HG03066 (cell line): ENCODE data around the gene GMEB2.

Experiments used
- ATAC-seq: cut with Tn5 transposase; IDR thresholded peaks from one replicate; pipeline ENCODE4 v1.9.1; 2021; ENCODE audit warnings: low read depth; ENCODE audit not compliant: unreplicated experiment

The GMEB2 gene

GRCh38 chr20:63551068-63551467 is 75.8 kb downstream of the GMEB2 start:
- no peak for ATAC-seq

- ATAC-seq, result no peak
Observed at GRCh38 chr20:63549679-63550282, 77.1 kb downstream of the GMEB2 start.

GRCh38 chr20:63549019-63549418 is 77.9 kb downstream of the GMEB2 start:
- no peak for ATAC-seq

- ATAC-seq, result no peak
Observed at GRCh38 chr20:63548542-63548941, 78.4 kb downstream of the GMEB2 start.

- ATAC-seq, result no peak
Observed at GRCh38 chr20:63547725-63548480, 79.0 kb downstream of the GMEB2 start, which contains the start of gene SRMS. SRMS (minus strand) TSS chr20:63547749; CDS start chr20:63547463, 286 bp downstream.

GRCh38 chr20:63546956-63547724 is 79.8 kb downstream of the GMEB2 start:
- ATAC-seq, result no peak

- no peak for ATAC-seq
Observed at GRCh38 chr20:63546256-63546955, 80.5 kb downstream of the GMEB2 start.

- no peak for ATAC-seq
Observed at GRCh38 chr20:63545814-63546213, 81.1 kb downstream of the GMEB2 start.

- ATAC-seq, result no peak
Observed at GRCh38 chr20:63544958-63545516, 81.9 kb downstream of the GMEB2 start.

- ATAC-seq, result no peak
Observed at GRCh38 chr20:63544241-63544957, 82.5 kb downstream of the GMEB2 start.

GRCh38 chr20:63543733-63544132 is 83.2 kb downstream of the GMEB2 start:
- no peak for ATAC-seq

GRCh38 chr20:63543131-63543530 is 83.8 kb downstream of the GMEB2 start:
- ATAC-seq, result no peak

- ATAC-seq, result no peak
Observed at GRCh38 chr20:63542696-63543095, 84.2 kb downstream of the GMEB2 start.

GRCh38 chr20:63542031-63542559 is 84.8 kb downstream of the GMEB2 start:
- no peak for ATAC-seq

- ATAC-seq, result no peak
Observed at GRCh38 chr20:63541371-63541770, 85.5 kb downstream of the GMEB2 start.

GRCh38 chr20:63540417-63541186 is 86.3 kb downstream of the GMEB2 start:
- no peak for ATAC-seq

GRCh38 chr20:63539441-63540370 is 87.2 kb downstream of the GMEB2 start:
- ATAC-seq, result no peak

- ATAC-seq, result no peak
Observed at GRCh38 chr20:63539092-63539430, 87.8 kb downstream of the GMEB2 start.
